Trophoblast cell (in vitro differentiated cells and primary cell): ENCODE measurements around the gene EPN1.
A peak's percentile ranks its signal among the peaks of the same experiment; 100 is the strongest.

Experiments
- DNase-seq, 2 donors: peaks; one replicate each; pipeline ENCODE4 v3.0.0-alpha.2; 2016
- H2AFZ ChIP-seq: 2 replicates; pipeline ENCODE4 v1.6.1; 2013; ENCODE audit warnings: low read length, moderate library complexity, mild to moderate bottlenecking; ENCODE audit not compliant: insufficient read depth, poor library complexity
- H2AK5ac ChIP-seq: 2 replicates; pipeline ENCODE4 v1.6.1; 2013; ENCODE audit warnings: mild to moderate bottlenecking, low read length
- H2BK120ac ChIP-seq: 2 replicates; pipeline ENCODE4 v1.6.1; 2013; ENCODE audit warnings: low read length, mild to moderate bottlenecking, moderate library complexity; ENCODE audit not compliant: insufficient read depth, poor library complexity
- H2BK12ac ChIP-seq: 2 replicates; pipeline ENCODE4 v1.6.1; 2013; ENCODE audit warnings: mild to moderate bottlenecking, low read length, moderate library complexity
- H2BK5ac ChIP-seq: 2 replicates; pipeline ENCODE4 v1.6.1; 2013; ENCODE audit warnings: low read length, low read depth, moderate library complexity, mild to moderate bottlenecking; ENCODE audit not compliant: poor library complexity
- H3K14ac ChIP-seq: 2 replicates; pipeline ENCODE4 v1.6.1; 2013; ENCODE audit warnings: mild to moderate bottlenecking, low read length
- H3K18ac ChIP-seq: 2 replicates; pipeline ENCODE4 v1.6.1; 2013; ENCODE audit warnings: mild to moderate bottlenecking, low read length
- H3K23ac ChIP-seq: 2 replicates; pipeline ENCODE4 v1.6.1; 2013; ENCODE audit warnings: low read length
- H3K27ac ChIP-seq: 2 replicates; pipeline ENCODE4 v1.5.1; 2013; ENCODE audit warnings: low read depth, mild to moderate bottlenecking, inconsistent platforms, low read length, moderate library complexity
- H3K27me3 ChIP-seq: 2 replicates; pipeline ENCODE4 v1.6.1; 2013; ENCODE audit warnings: inconsistent platforms, mild to moderate bottlenecking, low read length, moderate library complexity; ENCODE audit not compliant: insufficient read depth
- H3K36me3 ChIP-seq, 2 experiments: 1 replicate in 1 of 2; 2 replicates in 1 of 2; pipeline ENCODE4 v1.6.1; 2013; ENCODE audit warnings: low read length in 2 of 2, mild to moderate bottlenecking in 2 of 2, moderate library complexity in 1 of 2; ENCODE audit not compliant: insufficient read depth in 2 of 2, control insufficient read depth in 1 of 2
- H3K4ac ChIP-seq: 2 replicates; pipeline ENCODE4 v1.6.1; 2013; ENCODE audit warnings: low read depth, mild to moderate bottlenecking, low read length, moderate library complexity
- H3K4me1 ChIP-seq, 2 experiments: 1 replicate in 1 of 2; 2 replicates in 1 of 2; pipeline ENCODE4 v1.6.1; 2013; ENCODE audit warnings: low read length in 2 of 2, mild to moderate bottlenecking in 2 of 2, moderate library complexity in 1 of 2; ENCODE audit not compliant: insufficient read depth in 2 of 2, control insufficient read depth in 1 of 2
- H3K4me2 ChIP-seq: 2 replicates; pipeline ENCODE4 v1.6.1; 2013; ENCODE audit warnings: inconsistent platforms, mild to moderate bottlenecking, low read length, moderate library complexity
- H3K4me3 ChIP-seq: 2 replicates; pipeline ENCODE4 v1.5.1; 2013; ENCODE audit warnings: mild to moderate bottlenecking, low read depth, low read length, inconsistent platforms
- H3K79me1 ChIP-seq: one replicate; pipeline ENCODE4 v1.6.1; 2013; ENCODE audit warnings: low read length
- H3K79me2 ChIP-seq: 2 replicates; pipeline ENCODE4 v1.6.1; 2013; ENCODE audit warnings: low read length, mild to moderate bottlenecking; ENCODE audit not compliant: control insufficient read depth, insufficient read depth, poor library complexity
- H3K9ac ChIP-seq: 2 replicates; pipeline ENCODE4 v1.6.1; 2013; ENCODE audit warnings: mild to moderate bottlenecking, low read length
- H3K9me3 ChIP-seq: 2 replicates; pipeline ENCODE4 v1.6.1; 2013; ENCODE audit warnings: low read depth, mild to moderate bottlenecking, control low read depth, inconsistent platforms, low read length; ENCODE audit not compliant: insufficient read depth
- H4K12ac ChIP-seq: 2 replicates; pipeline ENCODE4 v1.6.1; 2013; ENCODE audit warnings: low read depth, mild to moderate bottlenecking, low read length, moderate library complexity
- H4K8ac ChIP-seq: 2 replicates; pipeline ENCODE4 v1.6.1; 2013; ENCODE audit warnings: low read depth, mild to moderate bottlenecking, low read length, moderate library complexity
- H4K91ac ChIP-seq: one replicate; pipeline ENCODE4 v1.6.1; 2013; ENCODE audit warnings: low read depth, mild to moderate bottlenecking, low read length, moderate library complexity
- WGBS: extraction: QIAGEN DNeasy Blood & Tissue Kit; methylation state at CpG from one replicate; pipeline ENCODE4 v1.1.7; 2013; ENCODE audit warnings: missing lambda C conversion rate; ENCODE audit not compliant: insufficient read length, insufficient coverage; ENCODE audit errors: extremely low coverage; 5-methylcytosine and 5-hydroxymethylcytosine counted together

Gene EPN1

DNA sequence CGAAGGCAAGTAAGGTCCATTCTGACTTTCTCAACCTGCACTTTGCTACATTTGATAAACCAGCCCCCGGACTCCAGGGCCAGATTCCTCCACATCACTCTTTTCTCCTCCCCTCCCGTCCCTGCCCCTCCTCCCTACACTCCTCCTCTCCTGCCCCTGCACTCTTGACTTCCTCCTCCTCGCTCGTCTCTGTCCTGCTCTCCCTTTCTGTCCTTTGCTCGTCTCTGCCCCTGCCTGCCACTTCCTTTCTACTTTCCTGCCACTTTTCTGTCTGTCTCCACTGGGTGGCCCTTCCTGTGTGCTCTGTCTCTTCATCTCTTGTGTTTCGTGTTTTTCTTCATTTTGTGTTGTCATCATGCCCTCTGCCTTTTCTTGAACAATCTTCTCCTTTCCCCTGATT is 13.2 kb upstream of the EPN1 start:
- no peak overlapping the region for H3K23ac ChIP-seq
- H3K18ac ChIP-seq: no peak overlapping the region
- no peak overlapping the region for H3K14ac ChIP-seq
- H2BK120ac ChIP-seq: no peak overlapping the region
- H3K4me3 ChIP-seq: no peak overlapping the region
- no peak overlapping the region for H3K4me2 ChIP-seq
- no peak overlapping the region for H2AFZ ChIP-seq
- H3K27me3 ChIP-seq: no peaks in the 10 kb centered on the region
- H3K27ac ChIP-seq: no peak overlapping the region
- peaks cover 0 to 6% of the 10 kb centered on the region in 2 experiments for H3K4me1 ChIP-seq
- H2AK5ac ChIP-seq: no peak overlapping the region
- no peak for DNase-seq
- no peaks in the 10 kb centered on the region for H3K79me1 ChIP-seq
- no peak overlapping the region for H4K12ac ChIP-seq
- H3K9ac ChIP-seq: no peak overlapping the region
- no peak overlapping the region for H2BK5ac ChIP-seq
- H3K79me2 ChIP-seq: peaks cover 24% of the 10 kb centered on the region
- H4K8ac ChIP-seq: no peak overlapping the region
- H3K4ac ChIP-seq: no peak overlapping the region
- WGBS: no CpG with 5 or more reads among the region's 7 CpGs
- no peak overlapping the region for H2BK12ac ChIP-seq
- H4K91ac ChIP-seq: no peak overlapping the region
- H3K36me3 ChIP-seq: peaks cover 85 to 88% of the 10 kb centered on the region in 2 experiments
- peaks cover 1% of the 10 kb centered on the region for H3K9me3 ChIP-seq

DNA sequence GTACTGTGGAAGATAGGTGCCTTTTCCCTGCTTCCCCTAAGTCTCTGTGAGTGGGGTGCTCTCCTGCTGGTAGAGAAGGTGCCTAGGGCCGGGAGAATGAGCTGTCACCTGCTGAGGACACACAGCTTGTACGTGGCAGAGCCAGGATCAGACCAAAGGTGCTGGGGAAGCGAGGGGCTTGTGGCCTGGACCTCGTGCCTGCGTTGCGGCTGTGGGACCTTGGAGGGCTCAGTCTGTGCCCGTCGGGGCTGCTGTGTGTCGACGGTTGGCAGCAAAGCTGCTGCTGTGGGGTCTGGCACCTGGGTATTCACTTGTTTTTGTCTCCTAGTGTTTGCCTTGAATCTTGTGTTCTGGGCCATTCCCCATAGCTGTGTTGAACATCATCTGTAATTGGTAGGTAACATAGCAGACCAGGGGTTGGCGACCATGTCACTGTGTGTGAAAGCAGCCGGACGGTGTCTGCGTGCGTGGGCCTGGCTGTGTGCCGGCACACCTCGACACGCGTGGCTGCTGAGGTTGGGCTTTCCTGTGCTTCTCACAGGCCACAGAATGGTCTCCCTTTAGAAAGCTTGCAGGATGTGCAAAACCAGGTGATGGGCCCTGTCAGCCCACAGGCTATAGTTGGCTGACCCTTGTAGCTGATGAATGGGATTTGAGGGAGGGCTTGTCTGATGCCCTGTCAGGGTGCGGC is 11.0 kb upstream of the EPN1 start:
- Histone ChIP-seq H4K8ac (no peak overlapping the region), H3K79me2 (peaks cover 8% of the 10 kb centered on the region), H3K79me1 (no peaks in the 10 kb centered on the region), H3K23ac (no peak overlapping the region), H3K9ac (no peak overlapping the region), H3K27me3 (no peaks in the 10 kb centered on the region), H3K4me1 (peaks cover 0 to 3% of the 10 kb centered on the region in 2 experiments), H2AK5ac (no peak overlapping the region), H4K12ac (no peak overlapping the region), H4K91ac (no peak overlapping the region), H2BK5ac (no peak overlapping the region), H3K14ac (no peak overlapping the region), H3K18ac (no peak overlapping the region), H2BK12ac (no peak overlapping the region), H2AFZ (no peak overlapping the region), H2BK120ac (no peak overlapping the region), H3K36me3 (peaks cover 94% of the 10 kb centered on the region in 2 experiments), H3K4me2 (no peak overlapping the region), H3K4me3 (peak overlapping the region; percentile 1), H3K9me3 (no peaks in the 10 kb centered on the region), H3K27ac (no peak overlapping the region), H3K4ac (peak overlapping the region; percentile 15)
- WGBS: no CpG with 5 or more reads among the region's 20 CpGs
- no peak for DNase-seq

DNA sequence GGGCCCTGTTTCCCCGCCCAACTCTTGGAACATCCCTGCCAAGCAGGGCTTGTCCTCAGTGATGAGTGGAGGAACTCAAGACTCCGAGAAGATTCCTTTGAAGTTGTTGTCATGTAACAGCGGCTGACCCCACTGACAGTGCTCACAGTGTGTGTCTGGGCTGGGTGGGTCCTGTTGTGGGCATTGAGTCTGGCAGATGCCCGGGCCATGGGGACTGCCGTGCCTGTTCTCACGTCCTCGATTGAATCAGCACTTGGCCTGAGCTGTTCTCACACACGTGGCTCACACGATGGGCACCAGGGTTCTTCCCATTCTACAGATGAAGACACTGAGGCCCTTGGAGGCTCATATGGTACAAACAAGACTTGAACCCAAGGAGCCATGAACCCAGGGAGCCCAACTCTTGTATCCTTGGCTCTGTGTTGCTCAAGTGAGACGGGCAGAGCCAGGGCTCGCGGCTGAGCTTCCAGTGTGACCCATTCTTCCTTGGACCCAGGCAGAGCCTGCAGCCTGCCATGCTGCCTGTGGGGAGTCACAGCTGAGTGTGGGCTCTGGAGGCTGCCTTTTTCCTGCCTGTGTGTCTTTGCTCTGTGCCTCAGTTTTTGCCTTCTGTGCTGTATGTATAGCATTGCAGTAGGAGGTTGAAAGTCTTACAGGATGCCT is 8.6 kb upstream of the EPN1 start:
- Histone ChIP-seq H4K8ac (no peak overlapping the region), H3K79me1 (no peaks in the 10 kb centered on the region), H3K36me3 (peaks cover 87 to 92% of the 10 kb centered on the region in 2 experiments), H2AFZ (no peak overlapping the region), H2BK120ac (no peak overlapping the region), H3K9me3 (peaks cover 2% of the 10 kb centered on the region), H3K9ac (no peak overlapping the region), H4K91ac (no peak overlapping the region), H3K79me2 (no peaks in the 10 kb centered on the region), H2BK12ac (no peak overlapping the region), H3K18ac (peak overlapping the region; percentile 10), H4K12ac (no peak overlapping the region), H3K4me3 (no peak overlapping the region), H3K23ac (no peak overlapping the region), H2BK5ac (no peak overlapping the region), H3K27ac (no peak overlapping the region), H3K4me1 (peaks cover 0 to 3% of the 10 kb centered on the region in 2 experiments), H3K4me2 (no peak overlapping the region), H2AK5ac (no peak overlapping the region), H3K27me3 (no peaks in the 10 kb centered on the region), H3K4ac (peak overlapping the region; percentile 38), H3K14ac (no peak overlapping the region)
- DNase-seq: no peak
- no CpG with 5 or more reads among the region's 12 CpGs for WGBS

DNA sequence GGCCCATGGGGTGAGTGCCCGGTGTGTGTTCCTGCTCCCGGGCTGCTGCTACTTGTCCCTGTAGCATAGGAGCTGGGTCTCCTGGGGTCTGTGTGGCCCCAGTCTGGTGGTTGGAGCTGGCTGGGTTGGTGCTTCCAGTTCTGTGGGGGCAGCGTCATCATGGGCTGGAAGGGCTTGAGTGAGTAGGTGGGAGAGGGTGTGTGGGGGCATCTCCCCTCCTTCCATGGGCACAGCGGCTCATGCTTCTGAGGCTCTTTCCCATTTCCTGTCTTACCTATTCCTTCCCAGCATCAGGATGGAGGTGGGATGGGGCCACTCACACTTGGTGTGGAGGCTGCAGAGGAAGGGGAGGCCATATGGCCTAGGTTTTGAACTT is 8.0 kb upstream of the EPN1 start:
- Histone ChIP-seq H3K27me3 (no peaks in the 10 kb centered on the region), H2BK5ac (no peak overlapping the region), H3K79me1 (no peaks in the 10 kb centered on the region), H3K23ac (no peak overlapping the region), H4K8ac (no peak overlapping the region), H2BK120ac (no peak overlapping the region), H4K91ac (no peak overlapping the region), H3K9ac (no peak overlapping the region), H3K4me3 (no peak overlapping the region), H2BK12ac (no peak overlapping the region), H4K12ac (no peak overlapping the region), H3K4me1 (peaks cover 0 to 3% of the 10 kb centered on the region in 2 experiments), H3K27ac (no peak overlapping the region), H3K18ac (peak overlapping the region; percentile 10), H3K4me2 (no peak overlapping the region), H2AFZ (no peak overlapping the region), H2AK5ac (no peak overlapping the region), H3K36me3 (peaks cover 82 to 89% of the 10 kb centered on the region in 2 experiments), H3K9me3 (peaks cover 2% of the 10 kb centered on the region), H3K14ac (no peak overlapping the region), H3K79me2 (no peaks in the 10 kb centered on the region), H3K4ac (peak overlapping the region; percentile 30)
- DNase-seq: no peak
- WGBS: no CpG with 5 or more reads among the region's 4 CpGs
